Uterus (tissue), 2 donors: Measurements from ENCODE around the gene DNAH12.

Experiments
- CTCF ChIP-seq, 4 experiments: fragments of 200-600 bp in 2 of 4; fragments of 450-650 bp in 2 of 4; sonication (generic) in 2 of 4; IDR thresholded peaks; one replicate each; pipeline ENCODE4 v1.5.1; 2016 to 2019; ENCODE audit warnings: antibody characterized with exemption in 4 of 4, mild to moderate bottlenecking in 2 of 4, moderate library complexity in 1 of 4
- POLR2A ChIP-seq, 2 donors: fragments of 450-650 bp; IDR thresholded peaks; one replicate each; pipeline ENCODE4 v1.6.1; 2016; ENCODE audit warnings: antibody characterized with exemption in 2 of 2, mild to moderate bottlenecking in 1 of 2, moderate library complexity in 1 of 2

- TF ChIP-seq CTCF (IDR thresholded peaks at IDR 0.05) (no peak), POLR2A (IDR thresholded peaks at IDR 0.05) (no peak)
These were observed 38.5 kb upstream of the DNAH12 start for GRCh38 chr3:57582474-57583168.
